Immature natural killer cell (primary cell): ENCODE measurements around the gene RGS6. TPM values are rescaled to one million over a fixed set of nuclear protein-coding genes. Genes with fewer than 3 reads are reported as not detected.

Experiments
- DNase-seq, 3 donors: peaks; one replicate each; pipeline ENCODE4 v3.0.0; 2022; ENCODE audit warnings: mixed read lengths in 1 of 3
- H3K27ac Mint-ChIP-seq, 6 donors: one replicate each; pipeline ENCODE4 v1.8.0; 2020; ENCODE audit warnings: mixed read lengths in 6 of 6, mild to moderate bottlenecking in 5 of 6, inconsistent platforms in 4 of 6, moderate library complexity in 3 of 6
- H3K27me3 Mint-ChIP-seq, 3 donors: one replicate each; pipeline ENCODE4 v1.8.0; 2020 to 2021; ENCODE audit warnings: low read depth in 3 of 3, mild to moderate bottlenecking in 3 of 3, mixed read lengths in 3 of 3, moderate library complexity in 3 of 3, inconsistent platforms in 1 of 3
- H3K36me3 Mint-ChIP-seq, 3 donors: one replicate each; pipeline ENCODE4 v1.8.0; 2020; ENCODE audit warnings: mixed read lengths in 3 of 3, inconsistent platforms in 2 of 3, mild to moderate bottlenecking in 2 of 3
- H3K4me1 Mint-ChIP-seq, 2 donors: one replicate each; pipeline ENCODE4 v1.8.0; 2020; ENCODE audit warnings: inconsistent platforms in 2 of 2, mild to moderate bottlenecking in 2 of 2, mixed read lengths in 2 of 2, moderate library complexity in 1 of 2
- H3K4me3 Mint-ChIP-seq, 5 donors: one replicate each; pipeline ENCODE4 v1.8.0; 2020; ENCODE audit warnings: mild to moderate bottlenecking in 5 of 5, mixed read lengths in 5 of 5, inconsistent platforms in 3 of 5, moderate library complexity in 3 of 5
- H3K9me3 Mint-ChIP-seq, 6 donors: one replicate each; pipeline ENCODE4 v1.8.0; 2020; ENCODE audit warnings: mild to moderate bottlenecking in 6 of 6, mixed read lengths in 6 of 6, inconsistent platforms in 4 of 6, moderate library complexity in 3 of 6
- polyA plus RNA-seq, 3 donors: library from polyadenylated mRNA; unstranded; fragments of 300-500 nt; fragmentation: Illumina TruSeq; gene quantifications; one replicate each; pipeline ENCODE4 v1.2.3, GENCODE V29; 2021

The RGS6 gene
- polyA plus RNA-seq, 3 donors from 2014 or later: 0.34 to 0.37 TPM; not detected in 1

GRCh38 chr14:72523424-72524294, 591.4 kb downstream of the RGS6 start:
- peaks cover 3 to 5% (median 4%) of the 10 kb centered on the region in 3 donors for H3K36me3 Mint-ChIP-seq

GRCh38 chr14:72524295-72524629, 592.0 kb downstream of the RGS6 start:
- Mint-ChIP-seq H3K4me3 (peak overlapping the region in 3 of 5 donors; percentile 17 to 52 (median 21)), H3K27me3 (peaks cover 1 to 19% (median 3%) of the 10 kb centered on the region in 3 donors), H3K9me3 (peaks cover 0 to 5% (median 0%) of the 10 kb centered on the region in 6 donors), H3K27ac (no peak overlapping the region), H3K4me1 (peaks cover 63 to 78% of the 10 kb centered on the region in 2 donors), H3K36me3 (peaks cover 3 to 5% (median 4%) of the 10 kb centered on the region in 3 donors)
- DNase-seq: no peak

More at GRCh38 chr14:72523424-72524294, 591.4 kb downstream of the RGS6 start:
- Mint-ChIP-seq H3K4me3 (peak overlapping the region in 3 of 5 donors; percentile 2 to 21 (median 10)), H3K4me1 (peaks cover 69 to 84% of the 10 kb centered on the region in 2 donors), H3K27me3 (peaks cover 1 to 15% (median 3%) of the 10 kb centered on the region in 3 donors), H3K9me3 (peaks cover 0 to 5% (median 0%) of the 10 kb centered on the region in 6 donors), H3K27ac (no peak overlapping the region)
- DNase-seq: no peak

GRCh38 chr14:72525087-72525915, 593.1 kb downstream of the RGS6 start:
- Mint-ChIP-seq H3K4me3 (peak overlapping the region; percentile 22 to 47 (median 43)), H3K36me3 (peaks cover 3 to 5% (median 4%) of the 10 kb centered on the region in 3 donors), H3K27ac (no peak overlapping the region), H3K27me3 (peaks cover 0 to 19% (median 5%) of the 10 kb centered on the region in 3 donors), H3K9me3 (peaks cover 0 to 2% (median 0%) of the 10 kb centered on the region in 6 donors), H3K4me1 (peaks cover 53 to 67% of the 10 kb centered on the region in 2 donors)
- DNase-seq: peak; percentile 18 to 32 (median 27)

GRCh38 chr14:72527591-72527990, 595.4 kb downstream of the RGS6 start:
- Mint-ChIP-seq H3K27me3 (peaks cover 0 to 19% (median 3%) of the 10 kb centered on the region in 3 donors), H3K9me3 (no peaks in the 10 kb centered on the region), H3K4me3 (no peak overlapping the region), H3K27ac (no peak overlapping the region), H3K36me3 (peaks cover 0 to 5% (median 0%) of the 10 kb centered on the region in 3 donors), H3K4me1 (peaks cover 43 to 56% of the 10 kb centered on the region in 2 donors)
- DNase-seq: no peak

GRCh38 chr14:72528059-72528862, 596.0 kb downstream of the RGS6 start:
- peaks cover 0 to 5% (median 0%) of the 10 kb centered on the region in 3 donors for H3K36me3 Mint-ChIP-seq
- H3K27ac Mint-ChIP-seq: no peak overlapping the region
- no peak for DNase-seq
- no peak overlapping the region for H3K4me3 Mint-ChIP-seq
- H3K27me3 Mint-ChIP-seq: peaks cover 0 to 19% (median 3%) of the 10 kb centered on the region in 3 donors
- peaks cover 0 to 4% (median 0%) of the 10 kb centered on the region in 6 donors for H3K9me3 Mint-ChIP-seq
- H3K4me1 Mint-ChIP-seq: peaks cover 44 to 56% of the 10 kb centered on the region in 2 donors

- H3K36me3 Mint-ChIP-seq: peaks cover 0 to 9% (median 0%) of the 10 kb centered on the region in 3 donors
- no peak for DNase-seq
- H3K4me3 Mint-ChIP-seq: no peak overlapping the region
- no peak overlapping the region for H3K27ac Mint-ChIP-seq
- H3K9me3 Mint-ChIP-seq: peaks cover 0 to 9% (median 0%) of the 10 kb centered on the region in 6 donors
- peaks cover 0 to 19% (median 4%) of the 10 kb centered on the region in 3 donors for H3K27me3 Mint-ChIP-seq
- peaks cover 45 to 56% of the 10 kb centered on the region in 2 donors for H3K4me1 Mint-ChIP-seq
Measured at GRCh38 chr14:72528863-72529175, 596.6 kb downstream of the RGS6 start.

GRCh38 chr14:72532686-72533454, 600.6 kb downstream of the RGS6 start:
- Mint-ChIP-seq H3K4me1 (peaks cover 60 to 67% of the 10 kb centered on the region in 2 donors), H3K36me3 (peaks cover 0 to 12% (median 0%) of the 10 kb centered on the region in 3 donors), H3K4me3 (peak overlapping the region in 4 of 5 donors; percentile 12 to 52 (median 22)), H3K27ac (peak overlapping the region in 1 of 6 donors; percentile 48), H3K27me3 (peaks cover 8 to 14% (median 11%) of the 10 kb centered on the region in 3 donors), H3K9me3 (peaks cover 0 to 9% (median under 1%) of the 10 kb centered on the region in 6 donors)
- peak in 2 of 3 donors; percentile 24 to 32 for DNase-seq

- H3K9me3 Mint-ChIP-seq: peaks cover 0 to 9% (median 1%) of the 10 kb centered on the region in 6 donors
- peak overlapping the region; percentile 44 to 85 (median 61) for H3K4me3 Mint-ChIP-seq
- peaks cover 9 to 14% (median 11%) of the 10 kb centered on the region in 3 donors for H3K27me3 Mint-ChIP-seq
- peaks cover 0 to 7% (median 0%) of the 10 kb centered on the region in 3 donors for H3K36me3 Mint-ChIP-seq
- DNase-seq: peak; percentile 40 to 52 (median 52)
- no peak overlapping the region for H3K27ac Mint-ChIP-seq
- peaks cover 60 to 62% of the 10 kb centered on the region in 2 donors for H3K4me1 Mint-ChIP-seq
Measured at GRCh38 chr14:72535485-72535884, 603.3 kb downstream of the RGS6 start.

- Mint-ChIP-seq H3K27me3 (peaks cover 10 to 16% (median 11%) of the 10 kb centered on the region in 3 donors), H3K4me3 (no peak overlapping the region), H3K9me3 (peaks cover 0 to 5% (median 2%) of the 10 kb centered on the region in 6 donors), H3K4me1 (peaks cover 42 to 43% of the 10 kb centered on the region in 2 donors), H3K27ac (no peak overlapping the region), H3K36me3 (peaks cover 0 to 7% (median 0%) of the 10 kb centered on the region in 3 donors)
- no peak for DNase-seq
Measured at GRCh38 chr14:72538387-72538786, 606.2 kb downstream of the RGS6 start.

- Mint-ChIP-seq H3K27ac (no peak overlapping the region), H3K36me3 (no peaks in the 10 kb centered on the region), H3K4me3 (no peak overlapping the region)
Measured at GRCh38 chr14:72539661-72540315, 607.6 kb downstream of the RGS6 start.

GRCh38 chr14:72540836-72541235, 608.6 kb downstream of the RGS6 start:
- peaks cover 11 to 22% (median 14%) of the 10 kb centered on the region in 3 donors for H3K27me3 Mint-ChIP-seq
- H3K4me3 Mint-ChIP-seq: no peak overlapping the region
- H3K36me3 Mint-ChIP-seq: no peaks in the 10 kb centered on the region
- peaks cover 24% of the 10 kb centered on the region in 2 donors for H3K4me1 Mint-ChIP-seq
- H3K9me3 Mint-ChIP-seq: peaks cover 0 to 3% (median 0%) of the 10 kb centered on the region in 6 donors
- DNase-seq: no peak
- no peak overlapping the region for H3K27ac Mint-ChIP-seq

More at GRCh38 chr14:72539661-72540315, 607.6 kb downstream of the RGS6 start:
- peaks cover 28 to 29% of the 10 kb centered on the region in 2 donors for H3K4me1 Mint-ChIP-seq
- DNase-seq: no peak
- H3K9me3 Mint-ChIP-seq: peaks cover 0 to 3% (median 0%) of the 10 kb centered on the region in 6 donors
- peaks cover 10 to 19% (median 14%) of the 10 kb centered on the region in 3 donors for H3K27me3 Mint-ChIP-seq

- DNase-seq: no peak
- Mint-ChIP-seq H3K4me1 (peaks cover 20 to 23% of the 10 kb centered on the region in 2 donors), H3K27ac (no peak overlapping the region)
Measured at GRCh38 chr14:72541546-72541945, 609.3 kb downstream of the RGS6 start.

More at GRCh38 chr14:72541546-72541945, 609.3 kb downstream of the RGS6 start:
- peaks cover 0 to 3% (median 0%) of the 10 kb centered on the region in 6 donors for H3K9me3 Mint-ChIP-seq
- no peak overlapping the region for H3K4me3 Mint-ChIP-seq
- peaks cover 11 to 19% (median 16%) of the 10 kb centered on the region in 3 donors for H3K27me3 Mint-ChIP-seq
- H3K36me3 Mint-ChIP-seq: no peaks in the 10 kb centered on the region
